LNCaP clone FGC (cell line): ENCODE measurements around the gene GPSM1.
"Not testable (repeated sequence)": the region's sequence is repeated elsewhere in the genome, so short reads cannot be mapped to it uniquely, and the experiment has no call there.

Source experiments
- DNase-seq: peaks from one replicate; pipeline ENCODE4 v3.0.0-alpha.2; 2011; ENCODE audit warnings: low read depth
- H3K4me3 ChIP-seq: 2 replicates; pipeline ENCODE4 v1.5.1; 2011; ENCODE audit warnings: mild to moderate bottlenecking, low read depth, low read length, control low read depth
- CTCF ChIP-seq: IDR thresholded peaks from 2 replicates; pipeline ENCODE4 v1.5.1; 2012; ENCODE audit warnings: mild to moderate bottlenecking; ENCODE audit not compliant: control insufficient read depth, insufficient read depth; ENCODE audit errors: extremely low read depth

GPSM1 gene

GRCh38 chr9:136318776-136319241, 8.5 kb upstream of the GPSM1 start:
- no peak overlapping the region for H3K4me3 ChIP-seq
- no peak for DNase-seq
- no peak for TF ChIP-seq CTCF

- DNase-seq, H3K4me3 ChIP-seq: not testable (repeated sequence)
These were observed 8.1 kb upstream of the GPSM1 start for GRCh38 chr9:136319244-136319643.

GRCh38 chr9:136319955-136320354, 7.4 kb upstream of the GPSM1 start:
- H3K4me3 ChIP-seq, DNase-seq: not testable (repeated sequence)

GRCh38 chr9:136320972-136321371, 6.4 kb upstream of the GPSM1 start:
- not testable (repeated sequence) for H3K4me3 ChIP-seq, DNase-seq

- DNase-seq: no peak
- no peak for TF ChIP-seq CTCF
- H3K4me3 ChIP-seq: no peak overlapping the region
These were observed 5.8 kb upstream of the GPSM1 start for GRCh38 chr9:136321561-136321960.

GRCh38 chr9:136322756-136323330, 4.5 kb upstream of the GPSM1 start:
- TF ChIP-seq CTCF: no peak
- no peak for DNase-seq

GRCh38 chr9:136323371-136323789, 4.0 kb upstream of the GPSM1 start:
- no peak overlapping the region for H3K4me3 ChIP-seq
- no peak for DNase-seq
- TF ChIP-seq CTCF: no peak

More at GRCh38 chr9:136322756-136323330, 4.5 kb upstream of the GPSM1 start:
- H3K4me3 ChIP-seq: no peak overlapping the region

GRCh38 chr9:136324501-136325300, 2.6 kb upstream of the GPSM1 start:
- TF ChIP-seq CTCF: no peak
- no peak overlapping the region for H3K4me3 ChIP-seq
- DNase-seq: no peak
